GM21381 (cell line): Measurements from ENCODE around the gene CORO6.

Experiments
- ATAC-seq: cut with Tn5 transposase; IDR thresholded peaks from one replicate; pipeline ENCODE4 v1.9.1; 2021; ENCODE audit warnings: mild to moderate bottlenecking, moderate library complexity; ENCODE audit not compliant: unreplicated experiment

CORO6 gene

GRCh38 chr17:29591737-29592608 is 30.7 kb downstream of the CORO6 start:
- no peak for ATAC-seq

GRCh38 chr17:29591146-29591736 is 31.5 kb downstream of the CORO6 start:
- ATAC-seq, result no peak

- no peak for ATAC-seq
Measured at GRCh38 chr17:29590411-29591145, 32.1 kb downstream of the CORO6 start.

- peak; percentile 54 for ATAC-seq
Measured at GRCh38 chr17:29589524-29590410, 32.9 kb downstream of the CORO6 start, which contains the start of gene GIT1. Gene GIT1, minus strand, starts transcription at chr17:29589648. Its CDS starts 270 bp downstream, at chr17:29589378.

- peak; percentile 15 for ATAC-seq
Measured at GRCh38 chr17:29588562-29589411, 33.9 kb downstream of the CORO6 start.

- ATAC-seq, result no peak
Measured at GRCh38 chr17:29588017-29588561, 34.6 kb downstream of the CORO6 start.

GRCh38 chr17:29587591-29587990 is 35.1 kb downstream of the CORO6 start:
- ATAC-seq, result no peak

GRCh38 chr17:29586676-29587469 is 35.8 kb downstream of the CORO6 start:
- ATAC-seq, result no peak

GRCh38 chr17:29585080-29585751 is 37.5 kb downstream of the CORO6 start:
- ATAC-seq, result no peak

- ATAC-seq, result no peak
Measured at GRCh38 chr17:29584452-29585079, 38.1 kb downstream of the CORO6 start.

- ATAC-seq, result no peak
Measured at GRCh38 chr17:29583324-29584248, 39.1 kb downstream of the CORO6 start.

GRCh38 chr17:29582772-29583171 is 39.9 kb downstream of the CORO6 start:
- ATAC-seq, result no peak

GRCh38 chr17:29582254-29582765 is 40.4 kb downstream of the CORO6 start:
- no peak for ATAC-seq

- ATAC-seq, result no peak
Measured at GRCh38 chr17:29581583-29582253, 41.0 kb downstream of the CORO6 start.

- ATAC-seq, result peak; percentile 82
Measured at GRCh38 chr17:29579866-29580771, 42.6 kb downstream of the CORO6 start.
